Gastrocnemius medialis (tissue), 4 donors: ENCODE data around the gene KCTD3. TPM values are rescaled to one million over a fixed set of nuclear protein-coding genes. Genes with fewer than 3 reads are reported as not detected.

Experiments used
- ATAC-seq, 2 donors: fragments of 150-250 bp; one replicate each; pipeline ENCODE4 v1.9.1; 2016
- DNase-seq, 2 donors: peaks; one replicate each; pipeline ENCODE4 v3.0.0-alpha.2; 2019
- H3K27ac ChIP-seq, 4 donors: fragments of 200-600 bp; sonication (generic); 1 replicate in 1 of 4; 2 replicates in 3 of 4; pipeline ENCODE4 v1.5.1; 2016 to 2018; ENCODE audit warnings: mild to moderate bottlenecking in 2 of 4, moderate library complexity in 1 of 4
- H3K27me3 ChIP-seq, 3 donors: fragments of 200-600 bp; sonication (generic) in 2 of 3; 1 replicate in 1 of 3; 2 replicates in 2 of 3; pipeline versions ENCODE4 v1.5.1 to v1.6.0; 2016 to 2019; ENCODE audit warnings: mild to moderate bottlenecking in 1 of 3, moderate library complexity in 1 of 3
- H3K36me3 ChIP-seq, 2 donors: fragments of 200-600 bp; sonication (generic) in 1 of 2; one replicate each; pipeline ENCODE4 v1.5.1; 2017 to 2018
- H3K4me1 ChIP-seq, 2 donors: fragments of 200-600 bp; sonication (generic) in 1 of 2; one replicate each; pipeline ENCODE4 v1.5.1; 2016 to 2017; ENCODE audit warnings: mild to moderate bottlenecking in 2 of 2
- H3K4me3 ChIP-seq, 4 donors: fragments of 200-600 bp; sonication (generic) in 3 of 4; 1 replicate in 1 of 4; 2 replicates in 3 of 4; pipeline ENCODE4 v1.5.1; 2016 to 2019; ENCODE audit warnings: mild to moderate bottlenecking in 2 of 4
- H3K9me3 ChIP-seq, 3 donors: fragments of 200-600 bp; sonication (generic) in 2 of 3; 1 replicate in 1 of 3; 2 replicates in 2 of 3; pipeline ENCODE4 v1.5.1; 2016 to 2019
- CTCF ChIP-seq, 5 experiments: fragments of 450-650 bp in 3 of 5; fragments of 200-600 bp in 2 of 5; sonication (generic) in 2 of 5; IDR thresholded peaks in 4 of 5; conservative IDR thresholded peaks in 1 of 5; 1 replicate in 4 of 5; 2 replicates in 1 of 5; pipeline ENCODE4 v1.5.1; 2016 to 2019; ENCODE audit warnings: antibody characterized with exemption in 5 of 5, mild to moderate bottlenecking in 3 of 5, moderate library complexity in 3 of 5
- POLR2A ChIP-seq, 2 donors: fragments of 450-650 bp; IDR thresholded peaks; one replicate each; pipeline ENCODE4 v1.6.1; 2017; ENCODE audit warnings: antibody characterized with exemption in 2 of 2, mild to moderate bottlenecking in 2 of 2, moderate library complexity in 2 of 2
- in situ Hi-C, 4 donors: fragments of 200-750 bp; cut with MboI; loops; one replicate each; pipeline versions ENCODE4 v1.15.0 to v1.8.0; 2017; ENCODE audit warnings: low sequenced_read_pairs in 4 of 4
- intact Hi-C: fragments of 100-400 bp; cut with DNase I; formaldehyde crosslinking; loops from one replicate; pipeline ENCODE4 v1.15.1; 2023; ENCODE audit warnings: low total_unique reads
- total RNA-seq, 4 donors: library from RNA; depleted of rRNA; stranded (reverse); fragments of >200 nt; gene quantifications; one replicate each; pipeline versions ENCODE4 v1.1.0 to v1.2.3, GENCODE V29; 2016

KCTD3 gene
- 10 to 100 TPM; 16.6 to 26.7 (median 20.7) TPM for total RNA-seq

GRCh38 chr1:215566556-215567490, at the start of gene KCTD3:
TSS of gene KCTD3 (plus strand) at chr1:215567304. CDS start at chr1:215567686, 382 bp downstream.
- Histone ChIP-seq H3K36me3 (no peaks in the 10 kb centered on the region), H3K27ac (peak within 1 kb of the TSS; percentile 71 to 81 (median 77)), H3K4me1 (peaks cover 29 to 31% of the 10 kb centered on the region in 2 donors), H3K9me3 (no peaks in the 10 kb centered on the region), H3K4me3 (peak within 1 kb of the TSS; percentile 74 to 95 (median 81)), H3K27me3 (no peaks in the 10 kb centered on the region)
- in situ Hi-C loops: no loop called here
- intact Hi-C loops: no loop called here
- no peak for TF ChIP-seq CTCF (IDR thresholded peaks at IDR 0.05 in 4 of 5, conservative IDR thresholded peaks at IDR 0.05 in 1 of 5)
- peak; percentile 47 to 50 for TF ChIP-seq POLR2A (IDR thresholded peaks at IDR 0.05)
- peak; percentile 79 to 81 for ATAC-seq
- peak; percentile 61 to 69 for DNase-seq

- ATAC-seq (no peak), DNase-seq (no peak)
- intact Hi-C loops (no loop called here), in situ Hi-C loops (loop anchor here in 1 of 4 donors (25.0 kb wide), 1 partner anchor 855 kb away; no protein-coding TSS in a partner anchor)
- no peak overlapping the region for H3K27ac ChIP-seq
- H3K4me1 ChIP-seq: no peaks in the 10 kb centered on the region
- TF ChIP-seq POLR2A (IDR thresholded peaks at IDR 0.05) (no peak), CTCF (IDR thresholded peaks at IDR 0.05 in 4 of 5, conservative IDR thresholded peaks at IDR 0.05 in 1 of 5) (no peak)
- peaks cover 0 to 5% (median 0%) of the 10 kb centered on the region in 3 donors for H3K9me3 ChIP-seq
- no peak overlapping the region for H3K4me3 ChIP-seq
- H3K36me3 ChIP-seq: no peaks in the 10 kb centered on the region
- no peaks in the 10 kb centered on the region for H3K27me3 ChIP-seq
These were observed 49.6 kb upstream of the KCTD3 start for GRCh38 chr1:215517441-215517891.

GRCh38 chr1:215518594-215518993, 48.5 kb upstream of the KCTD3 start:
- DNase-seq (no peak), ATAC-seq (no peak)
- intact Hi-C loops (no loop called here), in situ Hi-C loops (loop anchor here in 1 of 4 donors (25.0 kb wide), 1 partner anchor 856 kb away; no protein-coding TSS in a partner anchor)
- Histone ChIP-seq H3K27ac (no peak overlapping the region), H3K4me3 (no peak overlapping the region), H3K9me3 (peaks cover 0 to 3% (median 0%) of the 10 kb centered on the region in 3 donors), H3K27me3 (no peaks in the 10 kb centered on the region), H3K4me1 (no peaks in the 10 kb centered on the region), H3K36me3 (no peaks in the 10 kb centered on the region)
- no peak for TF ChIP-seq CTCF (IDR thresholded peaks at IDR 0.05 in 4 of 5, conservative IDR thresholded peaks at IDR 0.05 in 1 of 5)
- no peak for TF ChIP-seq POLR2A (IDR thresholded peaks at IDR 0.05)

GRCh38 chr1:215521279-215521678, 45.8 kb upstream of the KCTD3 start:
- TF ChIP-seq POLR2A (IDR thresholded peaks at IDR 0.05) (no peak), CTCF (IDR thresholded peaks at IDR 0.05 in 4 of 5, conservative IDR thresholded peaks at IDR 0.05 in 1 of 5) (no peak)
- Histone ChIP-seq H3K4me3 (no peak overlapping the region), H3K27ac (no peak overlapping the region), H3K27me3 (no peaks in the 10 kb centered on the region), H3K36me3 (no peaks in the 10 kb centered on the region), H3K4me1 (no peaks in the 10 kb centered on the region), H3K9me3 (no peaks in the 10 kb centered on the region)
- ATAC-seq (no peak), DNase-seq (no peak)
- in situ Hi-C loops: loop anchor here (10.0 to 25.0 kb wide), 4 partner anchors 856 to 886 kb away; no protein-coding TSS in a partner anchor
- intact Hi-C loops: loop anchor here (5.0 kb wide), 1 partner anchor 859 kb away; no protein-coding TSS in a partner anchor
